HepG2 (cell line): ENCODE results near the gene PCBP4. TPM values are rescaled to one million over a fixed set of nuclear protein-coding genes. Genes with fewer than 3 reads are reported as not detected.

ENCODE experiments used
- ATF1 ChIP-seq: IDR thresholded peaks from 2 replicates; pipeline ENCODE4 v1.6.1; 2016; ENCODE audit warnings: mild to moderate bottlenecking, control low read depth
- DMAP1 ChIP-seq: IDR thresholded peaks from 2 replicates; pipeline ENCODE4 v1.6.1; 2016
- DNMT1 ChIP-seq: sonication (generic); formaldehyde crosslinking; IDR thresholded peaks from 2 replicates; pipeline ENCODE4 v1.5.1; 2020; ENCODE audit warnings: mild to moderate bottlenecking, missing genetic modification reagents
- FOXK2 ChIP-seq: fragments of 450-650 bp; IDR thresholded peaks from 2 replicates; pipeline ENCODE4 v1.6.1; 2016
- GLI4 ChIP-seq: sonication (generic); formaldehyde crosslinking; IDR thresholded peaks from 2 replicates; pipeline ENCODE4 v1.5.1; 2020; ENCODE audit warnings: missing genetic modification reagents, mild to moderate bottlenecking, moderate library complexity, borderline replicate concordance
- HNRNPK ChIP-seq: fragments of 200-400 bp; formaldehyde crosslinking; IDR thresholded peaks from 2 replicates; pipeline ENCODE4 v1.6.1; 2018; ENCODE audit warnings: low read length, low read depth, moderate library complexity, mild to moderate bottlenecking; ENCODE audit not compliant: poor library complexity, severe bottlenecking
- HOXD1 ChIP-seq: sonication (generic); formaldehyde crosslinking; IDR thresholded peaks from 2 replicates; pipeline ENCODE4 v1.5.0; 2020; ENCODE audit warnings: missing genetic modification reagents
- KDM5A ChIP-seq: fragments of 200-600 bp; sonication (generic); IDR thresholded peaks from 2 replicates; pipeline ENCODE4 v1.7.0; 2018; ENCODE audit warnings: antibody characterized with exemption, mild to moderate bottlenecking, low read length, borderline replicate concordance
- SIN3B ChIP-seq: fragments of 150-350 bp; IDR thresholded peaks from 2 replicates; pipeline ENCODE4 v1.6.1; 2014; ENCODE audit warnings: low read length
- TBX3 ChIP-seq: fragments of 450-650 bp; IDR thresholded peaks from 2 replicates; pipeline ENCODE4 v1.6.1; 2017; ENCODE audit warnings: antibody characterized with exemption, mild to moderate bottlenecking, inconsistent platforms, borderline replicate concordance
- ZFYVE20 ChIP-seq: sonication (generic); formaldehyde crosslinking; IDR thresholded peaks from 2 replicates; pipeline ENCODE4 v1.8.0; 2023; ENCODE audit warnings: low read depth, mild to moderate bottlenecking, moderate library complexity, missing genetic modification reagents, borderline replicate concordance
- ZNF12 ChIP-seq: sonication (generic); formaldehyde crosslinking; IDR thresholded peaks from 2 replicates; pipeline ENCODE4 v1.5.0; 2020; ENCODE audit warnings: missing genetic modification reagents
- ZNF207 ChIP-seq: fragments of 450-650 bp; IDR thresholded peaks from 2 replicates; pipeline ENCODE4 v1.6.1; 2016; ENCODE audit warnings: antibody characterized with exemption, borderline replicate concordance
- ZNF562 ChIP-seq: sonication (generic); formaldehyde crosslinking; IDR thresholded peaks from 2 replicates; pipeline ENCODE4 v1.8.0; 2022; ENCODE audit warnings: missing genetic modification reagents, borderline replicate concordance
- ZNF749 ChIP-seq: sonication (generic); formaldehyde crosslinking; IDR thresholded peaks from 2 replicates; pipeline ENCODE4 v1.8.0; 2022; ENCODE audit warnings: mild to moderate bottlenecking, missing genetic modification reagents, moderate library complexity, borderline replicate concordance
- ZNF761 ChIP-seq: sonication (generic); formaldehyde crosslinking; conservative IDR thresholded peaks from 2 replicates; pipeline ENCODE4 v1.4.0; 2020; ENCODE audit warnings: mild to moderate bottlenecking, missing genetic modification reagents
- polyA plus RNA-seq, 8 experiments: library from polyadenylated mRNA; depleted of rRNA in 3 of 8; stranded (reverse) in 7 of 8; unstranded in 1 of 8; fragments of >200 nt; fragmentation: Illumina TruSeq in 4 of 8; extraction: Trizol in 4 of 8; gene quantifications; 2 replicates each; pipeline versions ENCODE4 v1.2.1 to v1.2.3, GENCODE V29; 2011 to 2016; ENCODE audit warnings: low read depth in 4 of 8, missing spikeins in 1 of 8, mixed read lengths in 1 of 8; ENCODE audit not compliant: insufficient read depth in 1 of 8
- total RNA-seq, 5 experiments: library from RNA; depleted of rRNA; stranded (reverse); fragments of >200 nt; fragmentation: Illumina TruSeq; extraction: Trizol; gene quantifications; 2 replicates each; pipeline ENCODE4 v1.2.3, GENCODE V29; 2016; ENCODE audit warnings: low read depth in 1 of 5
- TF ChIP-seq, protein P1 (sequence below): sonication (generic); formaldehyde crosslinking; IDR thresholded peaks from 2 replicates; pipeline ENCODE4 v1.5.0; 2020; ENCODE audit warnings: mild to moderate bottlenecking, missing genetic modification reagents, borderline replicate concordance
- TF ChIP-seq, protein P2 (sequence below): sonication (generic); formaldehyde crosslinking; IDR thresholded peaks from 2 replicates; pipeline ENCODE4 v1.8.1; 2023; ENCODE audit warnings: mild to moderate bottlenecking, moderate library complexity, missing genetic modification reagents
- TF ChIP-seq, protein P3 (sequence below): sonication (generic); formaldehyde crosslinking; IDR thresholded peaks from 2 replicates; pipeline ENCODE4 v1.4.0; 2020; ENCODE audit warnings: missing genetic modification reagents
- TF ChIP-seq, protein P4 (sequence below): IDR thresholded peaks from 2 replicates; pipeline ENCODE4 v1.6.1; 2016; ENCODE audit warnings: low read depth, control low read depth

Gene PCBP4
- total and polyA plus RNA-seq, 2 of the 13 experiments (the other 11 are each of a cell fraction or from before 2014, with no cell fraction given) = 36.8 to 51.3 TPM

GRCh38 chr3:51941798-51942602 lies 25.3 kb downstream of the PCBP4 start, which contains the start of the genes PARP3 and RRP9 (continued):
- TF ChIP-seq, protein P1, sequence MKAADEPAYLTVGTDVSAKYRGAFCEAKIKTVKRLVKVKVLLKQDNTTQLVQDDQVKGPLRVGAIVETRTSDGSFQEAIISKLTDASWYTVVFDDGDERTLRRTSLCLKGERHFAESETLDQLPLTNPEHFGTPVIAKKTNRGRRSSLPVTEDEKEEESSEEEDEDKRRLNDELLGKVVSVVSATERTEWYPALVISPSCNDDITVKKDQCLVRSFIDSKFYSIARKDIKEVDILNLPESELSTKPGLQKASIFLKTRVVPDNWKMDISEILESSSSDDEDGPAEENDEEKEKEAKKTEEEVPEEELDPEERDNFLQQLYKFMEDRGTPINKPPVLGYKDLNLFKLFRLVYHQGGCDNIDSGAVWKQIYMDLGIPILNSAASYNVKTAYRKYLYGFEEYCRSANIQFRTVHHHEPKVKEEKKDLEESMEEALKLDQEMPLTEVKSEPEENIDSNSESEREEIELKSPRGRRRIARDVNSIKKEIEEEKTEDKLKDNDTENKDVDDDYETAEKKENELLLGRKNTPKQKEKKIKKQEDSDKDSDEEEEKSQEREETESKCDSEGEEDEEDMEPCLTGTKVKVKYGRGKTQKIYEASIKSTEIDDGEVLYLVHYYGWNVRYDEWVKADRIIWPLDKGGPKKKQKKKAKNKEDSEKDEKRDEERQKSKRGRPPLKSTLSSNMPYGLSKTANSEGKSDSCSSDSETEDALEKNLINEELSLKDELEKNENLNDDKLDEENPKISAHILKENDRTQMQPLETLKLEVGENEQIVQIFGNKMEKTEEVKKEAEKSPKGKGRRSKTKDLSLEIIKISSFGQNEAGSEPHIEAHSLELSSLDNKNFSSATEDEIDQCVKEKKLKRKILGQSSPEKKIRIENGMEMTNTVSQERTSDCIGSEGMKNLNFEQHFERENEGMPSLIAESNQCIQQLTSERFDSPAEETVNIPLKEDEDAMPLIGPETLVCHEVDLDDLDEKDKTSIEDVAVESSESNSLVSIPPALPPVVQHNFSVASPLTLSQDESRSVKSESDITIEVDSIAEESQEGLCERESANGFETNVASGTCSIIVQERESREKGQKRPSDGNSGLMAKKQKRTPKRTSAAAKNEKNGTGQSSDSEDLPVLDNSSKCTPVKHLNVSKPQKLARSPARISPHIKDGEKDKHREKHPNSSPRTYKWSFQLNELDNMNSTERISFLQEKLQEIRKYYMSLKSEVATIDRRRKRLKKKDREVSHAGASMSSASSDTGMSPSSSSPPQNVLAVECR (CRISPR knock-in tag) = peak; percentile 96
- TF ChIP-seq DMAP1 (CRISPR knock-in tag) (peak; percentile 70), GLI4 (CRISPR knock-in tag) (no peak), ATF1 (CRISPR knock-in tag) (0 out of 2 replicates have a peak, but pooled peaks have one; percentile 59), HOXD1 (peak; percentile 58; the same call in 1 of the 2 replicates), ZNF761 (peak; percentile 72; the same call in 1 of the 2 replicates), ZNF12 (CRISPR knock-in tag) (peak; percentile 46; the same call in 1 of the 2 replicates), HNRNPK (peak; percentile 56), FOXK2 (peak; percentile 82), DNMT1 (no peak; the same call in 1 of the 2 replicates), SIN3B (peak; percentile 57; the same call in 1 of the 2 replicates), TBX3 (0 out of 2 replicates have a peak, but pooled peaks have one; percentile 41), ZNF562 (no peak), KDM5A (peak; percentile 33; the same call in 1 of the 2 replicates), ZNF749 (CRISPR knock-in tag) (no peak), ZFYVE20 (CRISPR knock-in tag) (0 out of 2 replicates have a peak, but pooled peaks have one; percentile 59), ZNF207 (no peak)
- TF ChIP-seq, protein P2, sequence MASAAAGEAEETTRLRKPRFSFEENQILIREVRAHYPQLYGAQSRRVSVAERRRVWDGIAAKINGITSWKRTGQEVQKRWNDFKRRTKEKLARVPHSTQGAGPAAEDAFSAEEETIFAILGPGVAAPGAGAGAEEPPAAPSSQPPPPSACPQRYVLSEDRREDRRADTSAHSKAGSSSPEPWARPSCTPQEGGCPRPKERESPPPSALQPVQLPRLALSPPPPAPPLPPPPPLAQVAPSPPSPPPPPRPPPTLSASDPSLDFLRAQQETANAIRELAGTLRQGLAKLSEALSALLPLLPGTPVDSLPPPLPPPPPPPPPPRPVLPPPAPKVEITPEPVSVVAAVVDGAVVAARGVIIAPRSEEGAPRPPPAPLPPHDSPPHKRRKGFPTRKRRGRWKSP (CRISPR knock-in tag) = peak; percentile 98
- TF ChIP-seq, protein P3, sequence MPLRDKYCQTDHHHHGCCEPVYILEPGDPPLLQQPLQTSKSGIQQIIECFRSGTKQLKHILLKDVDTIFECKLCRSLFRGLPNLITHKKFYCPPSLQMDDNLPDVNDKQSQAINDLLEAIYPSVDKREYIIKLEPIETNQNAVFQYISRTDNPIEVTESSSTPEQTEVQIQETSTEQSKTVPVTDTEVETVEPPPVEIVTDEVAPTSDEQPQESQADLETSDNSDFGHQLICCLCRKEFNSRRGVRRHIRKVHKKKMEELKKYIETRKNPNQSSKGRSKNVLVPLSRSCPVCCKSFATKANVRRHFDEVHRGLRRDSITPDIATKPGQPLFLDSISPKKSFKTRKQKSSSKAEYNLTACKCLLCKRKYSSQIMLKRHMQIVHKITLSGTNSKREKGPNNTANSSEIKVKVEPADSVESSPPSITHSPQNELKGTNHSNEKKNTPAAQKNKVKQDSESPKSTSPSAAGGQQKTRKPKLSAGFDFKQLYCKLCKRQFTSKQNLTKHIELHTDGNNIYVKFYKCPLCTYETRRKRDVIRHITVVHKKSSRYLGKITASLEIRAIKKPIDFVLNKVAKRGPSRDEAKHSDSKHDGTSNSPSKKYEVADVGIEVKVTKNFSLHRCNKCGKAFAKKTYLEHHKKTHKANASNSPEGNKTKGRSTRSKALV (CRISPR knock-in tag) = peak; percentile 88; the same call in 1 of the 2 replicates
- TF ChIP-seq, protein P4, sequence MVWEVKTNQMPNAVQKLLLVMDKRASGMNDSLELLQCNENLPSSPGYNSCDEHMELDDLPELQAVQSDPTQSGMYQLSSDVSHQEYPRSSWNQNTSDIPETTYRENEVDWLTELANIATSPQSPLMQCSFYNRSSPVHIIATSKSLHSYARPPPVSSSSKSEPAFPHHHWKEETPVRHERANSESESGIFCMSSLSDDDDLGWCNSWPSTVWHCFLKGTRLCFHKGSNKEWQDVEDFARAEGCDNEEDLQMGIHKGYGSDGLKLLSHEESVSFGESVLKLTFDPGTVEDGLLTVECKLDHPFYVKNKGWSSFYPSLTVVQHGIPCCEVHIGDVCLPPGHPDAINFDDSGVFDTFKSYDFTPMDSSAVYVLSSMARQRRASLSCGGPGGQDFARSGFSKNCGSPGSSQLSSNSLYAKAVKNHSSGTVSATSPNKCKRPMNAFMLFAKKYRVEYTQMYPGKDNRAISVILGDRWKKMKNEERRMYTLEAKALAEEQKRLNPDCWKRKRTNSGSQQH (CRISPR knock-in tag) = no peak
